H9 (cell line): Measurements from ENCODE around the gene RSU1. TPM values are rescaled to one million over a fixed set of nuclear protein-coding genes. Genes with fewer than 3 reads are reported as not detected.

Experiments
- DNase-seq: peaks from one replicate; pipeline ENCODE4 v3.0.0-alpha.2; 2017
- H2AFZ ChIP-seq: one replicate; pipeline ENCODE4 v1.6.1; 2013; ENCODE audit warnings: mild to moderate bottlenecking, low read length, control low read depth, moderate library complexity
- H2AK5ac ChIP-seq: 2 replicates; pipeline ENCODE4 v1.6.1; 2013; ENCODE audit warnings: low read length, control low read depth, mixed read lengths; ENCODE audit not compliant: insufficient read length
- H2BK120ac ChIP-seq: one replicate; pipeline ENCODE4 v1.6.1; 2013; ENCODE audit warnings: low read depth, mild to moderate bottlenecking, low read length, control low read depth, inconsistent platforms; ENCODE audit not compliant: poor library complexity, severe bottlenecking
- H2BK12ac ChIP-seq: 2 replicates; pipeline ENCODE4 v1.6.1; 2013; ENCODE audit warnings: low read length, control low read depth, mixed read lengths, low read depth; ENCODE audit not compliant: insufficient read length
- H2BK15ac ChIP-seq: 2 replicates; pipeline ENCODE4 v1.6.1; 2013; ENCODE audit warnings: low read depth, low read length, control low read depth
- H2BK20ac ChIP-seq: one replicate; pipeline ENCODE4 v1.6.1; 2013; ENCODE audit warnings: low read depth, mild to moderate bottlenecking, low read length, control low read depth, inconsistent platforms; ENCODE audit not compliant: poor library complexity, severe bottlenecking
- H2BK5ac ChIP-seq: 2 replicates; pipeline ENCODE4 v1.6.1; 2013; ENCODE audit warnings: low read length, control low read depth, mixed read lengths; ENCODE audit not compliant: insufficient read length
- H3K14ac ChIP-seq: 2 replicates; pipeline ENCODE4 v1.6.1; 2013; ENCODE audit warnings: low read length, control low read depth; ENCODE audit not compliant: insufficient read depth
- H3K18ac ChIP-seq: 2 replicates; pipeline ENCODE4 v1.6.1; 2013; ENCODE audit warnings: low read depth, mild to moderate bottlenecking, mixed read lengths, low read length, control low read depth; ENCODE audit not compliant: insufficient read length
- H3K23ac ChIP-seq: 2 replicates; pipeline ENCODE4 v1.6.1; 2013; ENCODE audit warnings: low read length, control low read depth, mixed read lengths, low read depth; ENCODE audit not compliant: insufficient read length
- H3K23me2 ChIP-seq: 2 replicates; pipeline ENCODE4 v1.6.1; 2013; ENCODE audit warnings: low read depth, mild to moderate bottlenecking, mixed read lengths, low read length, control low read depth; ENCODE audit not compliant: insufficient read length, poor library complexity, severe bottlenecking
- H3K27ac ChIP-seq: 2 replicates; pipeline ENCODE4 v1.5.1; 2013; ENCODE audit warnings: low read length, control low read depth, mixed read lengths, low read depth; ENCODE audit not compliant: insufficient read length
- H3K27me3 ChIP-seq: 2 replicates; pipeline ENCODE4 v1.6.1; 2013; ENCODE audit warnings: low read length, control low read depth, inconsistent platforms; ENCODE audit not compliant: insufficient read depth
- H3K4ac ChIP-seq: 2 replicates; pipeline ENCODE4 v1.6.1; 2013; ENCODE audit warnings: low read depth, mild to moderate bottlenecking, control low read depth, inconsistent platforms, low read length, moderate library complexity
- H3K4me1 ChIP-seq: 2 replicates; pipeline ENCODE4 v1.6.1; 2013; ENCODE audit warnings: low read length, control low read depth, inconsistent platforms; ENCODE audit not compliant: insufficient read depth
- H3K4me2 ChIP-seq: 2 replicates; pipeline ENCODE4 v1.6.1; 2013; ENCODE audit warnings: low read length, control low read depth, mixed read lengths; ENCODE audit not compliant: insufficient read length, insufficient read depth
- H3K56ac ChIP-seq: 2 replicates; pipeline ENCODE4 v1.6.1; 2013; ENCODE audit warnings: low read depth, mild to moderate bottlenecking, mixed read lengths, low read length, control low read depth; ENCODE audit not compliant: insufficient read length
- H3K79me1 ChIP-seq: 2 replicates; pipeline ENCODE4 v1.6.1; 2013; ENCODE audit warnings: low read depth, mild to moderate bottlenecking, moderate library complexity, low read length, control low read depth, inconsistent platforms; ENCODE audit not compliant: insufficient read depth, poor library complexity, severe bottlenecking
- H3K79me2 ChIP-seq: 2 replicates; pipeline ENCODE4 v1.6.1; 2013; ENCODE audit warnings: low read length, control low read depth, inconsistent platforms; ENCODE audit not compliant: insufficient read depth
- H3K9ac ChIP-seq: 2 replicates; pipeline ENCODE4 v1.6.1; 2013; ENCODE audit warnings: low read length, control low read depth, mixed read lengths; ENCODE audit not compliant: insufficient read length; ENCODE audit errors: extremely low read depth
- H3K9me3 ChIP-seq: one replicate; pipeline ENCODE4 v1.6.1; 2013; ENCODE audit warnings: low read depth, low read length, inconsistent platforms; ENCODE audit not compliant: control insufficient read depth
- H3T11ph ChIP-seq: one replicate; pipeline ENCODE4 v1.6.1; 2013; ENCODE audit warnings: mild to moderate bottlenecking, low read length, control low read depth, inconsistent platforms
- H4K20me1 ChIP-seq: one replicate; pipeline ENCODE4 v1.6.1; 2013; ENCODE audit not compliant: control insufficient read depth, insufficient read length, insufficient read depth
- H4K5ac ChIP-seq: 2 replicates; pipeline ENCODE4 v1.6.1; 2013; ENCODE audit warnings: low read depth, mild to moderate bottlenecking, mixed read lengths, low read length, control low read depth; ENCODE audit not compliant: insufficient read length
- H4K8ac ChIP-seq: replicated peaks from 2 replicates; pipeline ENCODE4 v1.6.1; 2013; ENCODE audit warnings: low read length, control low read depth, mixed read lengths, low read depth; ENCODE audit not compliant: insufficient read length
- H4K91ac ChIP-seq: 2 replicates; pipeline ENCODE4 v1.6.1; 2013; ENCODE audit warnings: low read depth, mild to moderate bottlenecking, moderate library complexity, mixed read lengths, low read length, control low read depth; ENCODE audit not compliant: insufficient read length
- H3K27ac Mint-ChIP-seq, 3 experiments: 2 replicates in 2 of 3; 3 replicates in 1 of 3; pipeline ENCODE4 v1.8.0; 2020 to 2021; ENCODE audit warnings: mixed read lengths in 3 of 3, mild to moderate bottlenecking in 1 of 3, moderate library complexity in 1 of 3
- H3K27me3 Mint-ChIP-seq: 2 replicates; pipeline ENCODE4 v1.8.0; 2021; ENCODE audit warnings: low read depth, mild to moderate bottlenecking, moderate library complexity, mixed read lengths
- H3K36me3 Mint-ChIP-seq, 3 experiments: 2 replicates in 2 of 3; 3 replicates in 1 of 3; pipeline ENCODE4 v1.8.0; 2020 to 2021; ENCODE audit warnings: low read depth in 3 of 3, mixed read lengths in 3 of 3; ENCODE audit not compliant: insufficient read depth in 1 of 3
- H3K4me1 Mint-ChIP-seq, 2 experiments: 2 replicates each; pipeline ENCODE4 v1.8.0; 2020; ENCODE audit warnings: mixed read lengths in 2 of 2
- H3K4me3 Mint-ChIP-seq, 2 experiments: 2 replicates in 1 of 2; 3 replicates in 1 of 2; pipeline ENCODE4 v1.8.0; 2020 to 2021; ENCODE audit warnings: mild to moderate bottlenecking in 2 of 2, mixed read lengths in 2 of 2, moderate library complexity in 1 of 2
- H3K9me3 Mint-ChIP-seq, 2 experiments: 2 replicates in 1 of 2; 3 replicates in 1 of 2; pipeline ENCODE4 v1.8.0; 2020; ENCODE audit warnings: mild to moderate bottlenecking in 2 of 2, mixed read lengths in 2 of 2, moderate library complexity in 1 of 2
- CTCF ChIP-seq: fragments of 200-600 bp; sonication (generic); conservative IDR thresholded peaks from 3 replicates; pipeline ENCODE4 v1.8.0; 2021; ENCODE audit warnings: antibody characterized with exemption, mild to moderate bottlenecking
- WGBS: extraction: QIAGEN DNeasy Blood & Tissue Kit; methylation state at CpG from one replicate; pipeline ENCODE4 v1.1.7; 2013; ENCODE audit warnings: missing lambda C conversion rate, low lambda C conversion rate, mixed read lengths; ENCODE audit not compliant: insufficient read length; ENCODE audit errors: extremely low coverage; 5-methylcytosine and 5-hydroxymethylcytosine counted together
- total RNA-seq: library from RNA; stranded (reverse); gene quantifications from 2 replicates; pipeline ENCODE4 v1.2.1, GENCODE V29; 2021

RSU1 gene
- total RNA-seq, 1 experiment from 2014 or later: 59.4 TPM

- Mint-ChIP-seq H3K4me1 (peaks cover under 1 to 3% of the 10 kb centered on the region in 2 experiments; a peak in 2 of 4 replicates), H3K36me3 (peaks cover 2 to 11% (median 2%) of the 10 kb centered on the region in 3 experiments; a peak in 5 of 7 replicates)
- no peak overlapping the region for H2AK5ac ChIP-seq
These were observed 137.7 kb downstream of the RSU1 start for GRCh38 chr10:16679511-16679910.

More at GRCh38 chr10:16679511-16679910, 137.7 kb downstream of the RSU1 start:
- no peak overlapping the region for H2BK12ac ChIP-seq
- H4K5ac ChIP-seq: no peak overlapping the region
- WGBS: no CpG with 5 or more reads among the region's 6 CpGs
- H2BK15ac ChIP-seq: no peak overlapping the region
- H3K79me2 ChIP-seq: no peaks in the 10 kb centered on the region
- no peak overlapping the region for H3K23ac ChIP-seq
- Mint-ChIP-seq H3K4me3 (no peak overlapping the region), H3K27ac (no peak overlapping the region), H3K27me3 (no peaks in the 10 kb centered on the region), H3K9me3 (peaks cover 3 to 4% of the 10 kb centered on the region in 2 experiments; a peak in 4 of 5 replicates)
- H2BK20ac ChIP-seq: no peak overlapping the region
- H2BK5ac ChIP-seq: no peak overlapping the region
- no peaks in the 10 kb centered on the region for H3K4me1 ChIP-seq
- H3K4me2 ChIP-seq: no peak overlapping the region
- no peak overlapping the region for H4K91ac ChIP-seq
- no peak overlapping the region for H3K56ac ChIP-seq
- H3K14ac ChIP-seq: no peak overlapping the region
- TF ChIP-seq CTCF: no peak
- no peak overlapping the region for H3K27ac ChIP-seq
- no peak overlapping the region for H3K18ac ChIP-seq
- H4K20me1 ChIP-seq: no peaks in the 10 kb centered on the region
- H3K4ac ChIP-seq: no peak overlapping the region
- H2AFZ ChIP-seq: no peak overlapping the region
- no peak overlapping the region for H2BK120ac ChIP-seq
- no peak overlapping the region for H3K9ac ChIP-seq
- H3T11ph ChIP-seq: no peak overlapping the region
- no peaks in the 10 kb centered on the region for H3K27me3 ChIP-seq
- H3K9me3 ChIP-seq: no peaks in the 10 kb centered on the region
- DNase-seq: no peak
- H4K8ac ChIP-seq: no peak overlapping the region
- no peaks in the 10 kb centered on the region for H3K23me2 ChIP-seq
- no peaks in the 10 kb centered on the region for H3K79me1 ChIP-seq
